H1 (cell line): ENCODE results near the gene TTC32. TPM values are rescaled to one million over a fixed set of nuclear protein-coding genes. Genes with fewer than 3 reads are reported as not detected.

Experiments used
- CTCF ChIA-PET: fragments of 300-600 bp; sonication (Branson Sonifier 250); formaldehyde crosslinking; loops from one replicate; lab custom pipeline; 2021; ENCODE audit not compliant: partially characterized antibody; lab: Charles Lee
- POLR2A ChIA-PET: fragments of 300-600 bp; sonication (Branson Sonifier 250); formaldehyde crosslinking; loops from one replicate; lab custom pipeline; 2021; ENCODE audit warnings: inconsistent platforms; ENCODE audit not compliant: partially characterized antibody; lab: Charles Lee
- DNase-seq, 2 experiments: peaks; one replicate each; pipeline versions ENCODE4 v3.0.0 to v3.0.0-alpha.2; 2010 to 2022; ENCODE audit warnings: low spot score in 2 of 2, low read depth in 1 of 2, mixed read lengths in 1 of 2
- FAIRE-seq: peaks from 2 replicates; lab custom pipeline; 2011; peaks lifted over from hg19 to GRCh38; lab: Jason Lieb, UNC
- H2AFZ ChIP-seq: 2 replicates; pipeline ENCODE4 v1.8.1; 2012; ENCODE audit warnings: low read length, inconsistent platforms
- H2AK5ac ChIP-seq: 2 replicates; pipeline ENCODE4 v1.6.1; 2013; ENCODE audit warnings: low read depth, low read length
- H2BK120ac ChIP-seq: replicated peaks from 2 replicates; pipeline ENCODE3; 2013; ENCODE audit warnings: low read depth, low read length, inconsistent platforms
- H2BK12ac ChIP-seq: 2 replicates; pipeline ENCODE4 v1.6.1; 2013; ENCODE audit warnings: low read depth, low read length
- H2BK15ac ChIP-seq: 2 replicates; pipeline ENCODE4 v1.6.1; 2013; ENCODE audit warnings: low read length
- H2BK20ac ChIP-seq: 2 replicates; pipeline ENCODE4 v1.6.1; 2013; ENCODE audit warnings: low read length
- H2BK5ac ChIP-seq: 2 replicates; pipeline ENCODE4 v1.6.1; 2013; ENCODE audit warnings: low read depth, low read length
- H3K14ac ChIP-seq: 2 replicates; pipeline ENCODE4 v1.6.1; 2013; ENCODE audit warnings: inconsistent platforms; ENCODE audit not compliant: insufficient read length
- H3K18ac ChIP-seq: 2 replicates; pipeline ENCODE4 v1.6.1; 2013; ENCODE audit warnings: low read length; ENCODE audit errors: extremely low read depth
- H3K23ac ChIP-seq: 2 replicates; pipeline ENCODE4 v1.6.1; 2013; ENCODE audit warnings: inconsistent platforms; ENCODE audit not compliant: insufficient read length
- H3K23me2 ChIP-seq: 2 replicates; pipeline ENCODE4 v1.6.1; 2013; ENCODE audit warnings: low read depth, low read length
- H3K27ac ChIP-seq: 2 replicates; pipeline ENCODE4 v1.6.1; 2011; ENCODE audit warnings: low read depth, low read length, inconsistent platforms
- H3K27me3 ChIP-seq, 4 experiments: replicated peaks in 1 of 4; 1 replicate in 1 of 4; 2 replicates in 3 of 4; pipeline versions ENCODE4 v1.6.1 to v1.8.1; 2011 to 2013; ENCODE audit warnings: low read length in 3 of 4, mild to moderate bottlenecking in 3 of 4, inconsistent platforms in 2 of 4, mixed read lengths in 2 of 4, moderate library complexity in 1 of 4; ENCODE audit not compliant: control insufficient read depth in 3 of 4, insufficient read depth in 3 of 4; ENCODE audit errors: extremely low read depth in 1 of 4
- H3K36me3 ChIP-seq, 4 experiments: 2 replicates each; pipeline versions ENCODE4 v1.6.1 to v1.8.1; 2011 to 2013; ENCODE audit warnings: mild to moderate bottlenecking in 4 of 4, low read length in 3 of 4, moderate library complexity in 2 of 4, control low read depth in 1 of 4, inconsistent platforms in 1 of 4; ENCODE audit not compliant: insufficient read depth in 4 of 4, control insufficient read depth in 2 of 4
- H3K4ac ChIP-seq: replicated peaks from 2 replicates; pipeline ENCODE3; 2013; ENCODE audit warnings: low read length, low read depth, mixed read lengths, inconsistent platforms; ENCODE audit not compliant: insufficient read length
- H3K4me1 ChIP-seq, 4 experiments: replicated peaks in 1 of 4; 1 replicate in 1 of 4; 2 replicates in 3 of 4; pipeline versions ENCODE4 v1.6.1 to v1.8.1; 2011 to 2013; ENCODE audit warnings: low read length in 3 of 4, inconsistent platforms in 2 of 4, mixed read lengths in 1 of 4; ENCODE audit not compliant: insufficient read depth in 4 of 4, control insufficient read depth in 3 of 4
- H3K4me2 ChIP-seq, 2 experiments: 2 replicates each; pipeline versions ENCODE4 v1.6.1 to v1.8.1; 2011 to 2013; ENCODE audit warnings: low read depth in 2 of 2, low read length in 2 of 2, control low read depth in 1 of 2, inconsistent platforms in 1 of 2, mild to moderate bottlenecking in 1 of 2; ENCODE audit not compliant: insufficient read depth in 1 of 2
- H3K4me3 ChIP-seq, 4 experiments: fragments of 200-600, 300-600 bp in 1 of 4; sonication (generic), shearing (Covaris generic), sonication (Bioruptor Twin) in 1 of 4; 2 replicates each; pipeline versions ENCODE4 v1.5.1 to v1.8.1; 2011 to 2016; ENCODE audit warnings: low read length in 4 of 4, low read depth in 3 of 4, control low read depth in 2 of 4, inconsistent platforms in 2 of 4, mild to moderate bottlenecking in 2 of 4, mixed read lengths in 1 of 4, moderate library complexity in 1 of 4; ENCODE audit not compliant: insufficient read depth in 2 of 4; ENCODE audit errors: extremely low read depth in 1 of 4
- H3K56ac ChIP-seq: replicated peaks from 2 replicates; pipeline ENCODE3; 2013; ENCODE audit warnings: low read depth, mild to moderate bottlenecking, mixed read lengths, low read length, inconsistent platforms; ENCODE audit not compliant: insufficient read length
- H3K79me1 ChIP-seq: 2 replicates; pipeline ENCODE4 v1.6.1; 2013; ENCODE audit warnings: low read depth, low read length, control low read depth
- H3K79me2 ChIP-seq, 2 experiments: 2 replicates each; pipeline versions ENCODE4 v1.6.1 to v1.8.1; 2012 to 2013; ENCODE audit warnings: low read length in 2 of 2, mild to moderate bottlenecking in 2 of 2, inconsistent platforms in 1 of 2; ENCODE audit not compliant: insufficient read depth in 2 of 2, control insufficient read depth in 1 of 2
- H3K9ac ChIP-seq, 4 experiments: replicated peaks in 1 of 4; 1 replicate in 1 of 4; 2 replicates in 3 of 4; pipeline versions ENCODE4 v1.6.1 to v1.8.1; 2011 to 2013; ENCODE audit warnings: low read depth in 3 of 4, low read length in 3 of 4, control low read depth in 2 of 4, mild to moderate bottlenecking in 2 of 4, moderate library complexity in 2 of 4, inconsistent platforms in 1 of 4; ENCODE audit errors: extremely low read depth in 1 of 4
- H3K9me3 ChIP-seq, 2 experiments: 2 replicates each; pipeline versions ENCODE4 v1.6.1 to v1.8.1; 2012 to 2013; ENCODE audit warnings: mild to moderate bottlenecking in 2 of 2, moderate library complexity in 2 of 2, control low read depth in 1 of 2, inconsistent platforms in 1 of 2, low read depth in 1 of 2, low read length in 1 of 2, mixed read lengths in 1 of 2; ENCODE audit not compliant: insufficient read depth in 2 of 2
- H4K20me1 ChIP-seq, 2 experiments: replicated peaks in 1 of 2; 2 replicates each; pipeline versions ENCODE3 to v1.8.1; 2011 to 2013; ENCODE audit warnings: inconsistent platforms in 2 of 2, low read length in 2 of 2, mild to moderate bottlenecking in 1 of 2; ENCODE audit not compliant: insufficient read depth in 2 of 2, control insufficient read depth in 1 of 2
- H4K5ac ChIP-seq: 2 replicates; pipeline ENCODE4 v1.6.1; 2013; ENCODE audit warnings: low read length, low read depth, mixed read lengths, inconsistent platforms; ENCODE audit not compliant: insufficient read length
- H4K8ac ChIP-seq: 2 replicates; pipeline ENCODE4 v1.8.0; 2013; ENCODE audit warnings: mild to moderate bottlenecking, moderate library complexity, low read length, inconsistent platforms; ENCODE audit not compliant: insufficient read depth; ENCODE audit errors: extremely low read depth
- H4K91ac ChIP-seq: replicated peaks from 2 replicates; pipeline ENCODE3; 2013; ENCODE audit warnings: low read length, mixed read lengths, inconsistent platforms; ENCODE audit not compliant: insufficient read length
- BCL11A ChIP-seq, 2 experiments: IDR thresholded peaks; one replicate each; pipeline ENCODE4 v1.6.1; 2011; ENCODE audit warnings: low read depth in 2 of 2, low read length in 2 of 2, mild to moderate bottlenecking in 2 of 2
- CBX8 ChIP-seq: fragments of 300-800, 300-1000 bp; sonication (generic); IDR thresholded peaks from 2 replicates; pipeline ENCODE4 v1.7.1; 2016; ENCODE audit warnings: low read depth, low read length, borderline replicate concordance
- CEBPB ChIP-seq: IDR thresholded peaks from 2 replicates; pipeline ENCODE4 v1.6.1; 2012; ENCODE audit warnings: low read depth, low read length
- HDAC2 ChIP-seq, 2 experiments: fragments of 300-600 bp in 1 of 2; sonication (generic) in 1 of 2; IDR thresholded peaks; 2 replicates each; pipeline ENCODE4 v1.6.1; 2011 to 2012; ENCODE audit warnings: low read depth in 2 of 2, low read length in 2 of 2, mild to moderate bottlenecking in 2 of 2, moderate library complexity in 2 of 2, borderline replicate concordance in 1 of 2, inconsistent platforms in 1 of 2
- HDAC6 ChIP-seq: IDR thresholded peaks from one replicate; pipeline ENCODE4 v1.7.1; 2012; ENCODE audit warnings: low read depth, mild to moderate bottlenecking, inconsistent platforms, low read length, moderate library complexity
- JUND ChIP-seq: IDR thresholded peaks from 2 replicates; pipeline ENCODE4 v1.6.1; 2011; ENCODE audit warnings: mild to moderate bottlenecking, improper control_type of control experiment, low read length
- KDM4A ChIP-seq: IDR thresholded peaks from one replicate; pipeline ENCODE4 v1.7.1; 2012; ENCODE audit warnings: low read depth, mild to moderate bottlenecking, moderate library complexity, low read length, inconsistent platforms; ENCODE audit not compliant: severe bottlenecking
- NRF1 ChIP-seq: IDR thresholded peaks from 2 replicates; pipeline ENCODE4 v1.6.1; 2011; ENCODE audit warnings: mild to moderate bottlenecking, low read depth, low read length, improper control_type of control experiment
- RFX5 ChIP-seq: IDR thresholded peaks from 2 replicates; pipeline ENCODE4 v1.6.1; 2011; ENCODE audit warnings: low read depth, low read length, improper control_type of control experiment, borderline replicate concordance
- SIRT6 ChIP-seq: IDR thresholded peaks from one replicate; pipeline ENCODE4 v1.7.1; 2012; ENCODE audit warnings: low read length, inconsistent platforms
- SIX5 ChIP-seq: IDR thresholded peaks from 2 replicates; pipeline ENCODE4 v1.6.1; 2011; ENCODE audit warnings: mild to moderate bottlenecking, low read depth, low read length
- TBP ChIP-seq: IDR thresholded peaks from 2 replicates; pipeline ENCODE4 v1.6.1; 2011; ENCODE audit warnings: low read depth, low read length, improper control_type of control experiment
- TCF12 ChIP-seq: IDR thresholded peaks from 2 replicates; pipeline ENCODE4 v1.6.1; 2011; ENCODE audit warnings: low read depth, mild to moderate bottlenecking, low read length
- YY1 ChIP-seq: IDR thresholded peaks from 2 replicates; pipeline ENCODE4 v1.6.1; 2011; ENCODE audit warnings: low read depth, mild to moderate bottlenecking, low read length
- WGBS, 2 experiments: shearing (Covaris generic) in 1 of 2; methylation state at CpG; one replicate each; pipeline versions ENCODE4 v1.1.6 to v1.1.7; 2013 to 2015; ENCODE audit warnings: low lambda C conversion rate in 2 of 2, mixed read lengths in 2 of 2, inconsistent platforms in 1 of 2, low coverage in 1 of 2, missing lambda C conversion rate in 1 of 2; ENCODE audit not compliant: insufficient replicate concordance in 2 of 2, insufficient coverage in 1 of 2, insufficient read length in 1 of 2; ENCODE audit errors: extremely low coverage in 1 of 2, missing lambda C conversion rate in 1 of 2; 5-methylcytosine and 5-hydroxymethylcytosine counted together
- polyA plus RNA-seq, 7 experiments: library from polyadenylated mRNA; depleted of rRNA in 3 of 7; stranded (reverse) in 5 of 7; unstranded in 2 of 7; fragments of >200 nt in 5 of 7; fragments of 200-250 nt in 2 of 7; gene quantifications; 1 replicate in 5 of 7; 2 replicates in 1 of 7; 4 replicates in 1 of 7; pipeline versions ENCODE4 v1.2.1 to v1.2.3, GENCODE V29; 2011 to 2013; ENCODE audit warnings: missing spikeins in 2 of 7, mixed read lengths in 2 of 7
- total RNA-seq: library from RNA; stranded (reverse); fragmentation: NEBNext Ultra II Directional; extraction: Animal tissue kit (Norgen Biotek cat#: 25700); gene quantifications from 2 replicates; pipeline ENCODE4 v1.2.1, GENCODE V29; 2021
- TF ChIP-seq, protein P1 (sequence below): IDR thresholded peaks from 2 replicates; pipeline ENCODE4 v1.6.1; 2012; ENCODE audit warnings: inconsistent platforms

Gene TTC32
- total and polyA plus RNA-seq, 2 of the 8 experiments (the other 6 are each of a cell fraction or from before 2014, with no cell fraction given) = 6.8 to 8.7 TPM

DNA sequence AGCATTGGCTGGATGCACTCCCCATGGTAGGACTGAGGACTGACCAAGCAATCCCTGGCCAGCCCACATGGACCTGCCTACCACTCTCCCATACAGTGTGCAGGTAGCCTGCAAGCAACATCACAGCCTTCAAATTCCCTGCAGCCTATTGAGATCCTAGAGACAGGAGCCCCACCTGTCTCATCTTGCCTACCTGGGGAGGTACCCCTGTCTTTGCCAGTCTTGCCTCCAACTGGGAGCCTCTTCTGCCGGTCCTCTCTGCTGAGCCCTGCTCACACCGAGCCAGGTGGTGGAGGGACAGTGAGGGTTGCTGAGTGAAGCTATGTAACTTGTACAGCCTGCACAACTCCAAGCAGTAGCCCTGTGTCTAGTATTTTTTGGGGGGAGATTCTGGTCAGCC lies 29.9 kb downstream of the TTC32 start:
- no peak overlapping the region for H4K5ac ChIP-seq
- no peak overlapping the region for H2BK5ac ChIP-seq
- DNase-seq (no peak), FAIRE-seq (no peak)
- no peak overlapping the region for H2BK12ac ChIP-seq
- H2BK15ac ChIP-seq = no peak overlapping the region
- H3K18ac ChIP-seq = no peak overlapping the region
- no peak overlapping the region for H3K27ac ChIP-seq
- no peaks in the 10 kb centered on the region for H3K36me3 ChIP-seq
- H3K27me3 ChIP-seq = peaks cover 0 to 26% (median 23%) of the 10 kb centered on the region in 4 experiments; a peak in 6 of 7 replicates
- no peak overlapping the region for H3K9ac ChIP-seq
- H3K4me1 ChIP-seq = peaks cover 0 to 6% (median 2%) of the 10 kb centered on the region in 4 experiments; a peak in 3 of 7 replicates
- H2AFZ ChIP-seq = no peak overlapping the region
- H3K79me2 ChIP-seq = no peaks in the 10 kb centered on the region
- H4K8ac ChIP-seq = no peak overlapping the region
- peaks cover 6% of the 10 kb centered on the region; the same call in 1 of the 2 replicates for H3K23me2 ChIP-seq
- no peak overlapping the region for H2AK5ac ChIP-seq
- no peak overlapping the region for H4K91ac ChIP-seq
- ChIA-PET CTCF (interaction anchor here (0.8 to 5.5 kb wide), 5 partner anchors 7 to 511 kb away, joined by 3 to 33 read pairs (median 3); no protein-coding TSS in a partner anchor), POLR2A (no interaction called here)
- no peak overlapping the region for H3K4ac ChIP-seq
- no peaks in the 10 kb centered on the region; the same call in 1 of the 2 replicates for H3K79me1 ChIP-seq
- WGBS, 2 experiments = 90% methylated on average over 2 of the region's 2 CpGs; no CpG with 5 or more reads in 1 of the 2 experiments
- no peak overlapping the region for H2BK20ac ChIP-seq
- no peaks in the 10 kb centered on the region for H4K20me1 ChIP-seq
- H3K56ac ChIP-seq = no peak overlapping the region
- H3K23ac ChIP-seq = no peak overlapping the region
- H3K9me3 ChIP-seq = no peaks in the 10 kb centered on the region
- no peak overlapping the region for H3K14ac ChIP-seq
- no peak overlapping the region for H2BK120ac ChIP-seq
- H3K4me2 ChIP-seq = no peak overlapping the region
- H3K4me3 ChIP-seq = no peak overlapping the region
- TF ChIP-seq TBP = no peak
- no peak for TF ChIP-seq SIRT6
- no peak for TF ChIP-seq CEBPB
- no peak for TF ChIP-seq HDAC6
- no peak for TF ChIP-seq YY1
- no peak for TF ChIP-seq TCF12
- no peak for TF ChIP-seq CBX8
- TF ChIP-seq JUND = no peak
- no peak for TF ChIP-seq KDM4A
- TF ChIP-seq NRF1 = no peak
- no peak for TF ChIP-seq BCL11A (IDR thresholded peaks at IDR 0.05; ENCODE audit: low read depth in 2 of 2, low read length in 2 of 2)
- no peak for TF ChIP-seq SIX5
- no peak for TF ChIP-seq HDAC2 (IDR thresholded peaks at IDR 0.05; ENCODE audit: borderline replicate concordance in 1 of 2, low read depth in 2 of 2, low read length in 2 of 2)
- TF ChIP-seq RFX5 = no peak
- TF ChIP-seq, protein P1, sequence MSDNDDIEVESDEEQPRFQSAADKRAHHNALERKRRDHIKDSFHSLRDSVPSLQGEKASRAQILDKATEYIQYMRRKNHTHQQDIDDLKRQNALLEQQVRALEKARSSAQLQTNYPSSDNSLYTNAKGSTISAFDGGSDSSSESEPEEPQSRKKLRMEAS = no peak
